DMS53 (cell line): ENCODE data around the gene KCTD17.
"Not testable (repeated sequence)": the region's sequence is repeated elsewhere in the genome, so short reads cannot be mapped to it uniquely, and the experiment has no call there.

Source experiments
- DNase-seq: peaks from one replicate; lab custom pipeline; 2025; lab: John Stamatoyannopoulos, UW

KCTD17 gene

DNA sequence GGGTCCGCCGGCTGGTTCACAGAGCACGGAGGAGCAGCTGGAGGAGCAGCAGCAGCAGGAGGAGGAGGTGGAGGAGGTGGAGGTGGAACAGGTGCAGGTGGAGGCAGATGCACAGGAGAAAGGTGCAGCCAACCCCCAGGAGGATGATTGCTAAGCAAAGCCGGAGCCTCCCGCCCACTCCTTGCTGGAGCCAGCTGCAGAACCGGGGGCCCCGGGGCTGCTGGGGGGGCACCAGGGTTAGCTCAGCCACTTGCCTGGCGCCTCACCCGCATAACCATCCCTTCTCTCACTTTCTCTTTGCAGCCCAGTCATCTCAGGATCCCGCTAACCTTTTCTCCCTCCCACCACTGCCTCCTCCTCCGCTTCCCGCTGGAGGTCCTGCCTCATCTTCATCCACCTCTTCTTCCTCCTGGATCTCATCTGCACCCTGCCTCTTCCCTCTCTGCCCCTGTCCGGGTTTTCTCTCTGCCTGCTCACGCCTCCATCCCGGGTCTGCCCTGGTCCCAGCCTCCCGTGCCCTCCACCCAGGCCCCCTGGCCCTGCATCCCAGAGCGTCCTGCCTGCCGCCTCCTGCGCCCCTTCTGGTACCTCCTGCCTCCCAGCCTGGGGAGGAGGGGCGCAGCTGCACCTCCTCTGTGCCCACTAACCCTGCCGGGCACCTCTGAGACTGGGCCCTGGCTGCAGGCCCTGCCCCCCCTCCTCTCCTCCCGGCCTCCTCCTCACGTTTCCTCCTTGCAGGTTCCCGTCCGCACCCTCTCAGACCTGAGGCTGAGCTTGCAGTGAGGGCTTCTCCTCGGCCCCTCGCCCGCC, 9.5 kb downstream of the KCTD17 start:
- peak; percentile 4 for DNase-seq

DNA sequence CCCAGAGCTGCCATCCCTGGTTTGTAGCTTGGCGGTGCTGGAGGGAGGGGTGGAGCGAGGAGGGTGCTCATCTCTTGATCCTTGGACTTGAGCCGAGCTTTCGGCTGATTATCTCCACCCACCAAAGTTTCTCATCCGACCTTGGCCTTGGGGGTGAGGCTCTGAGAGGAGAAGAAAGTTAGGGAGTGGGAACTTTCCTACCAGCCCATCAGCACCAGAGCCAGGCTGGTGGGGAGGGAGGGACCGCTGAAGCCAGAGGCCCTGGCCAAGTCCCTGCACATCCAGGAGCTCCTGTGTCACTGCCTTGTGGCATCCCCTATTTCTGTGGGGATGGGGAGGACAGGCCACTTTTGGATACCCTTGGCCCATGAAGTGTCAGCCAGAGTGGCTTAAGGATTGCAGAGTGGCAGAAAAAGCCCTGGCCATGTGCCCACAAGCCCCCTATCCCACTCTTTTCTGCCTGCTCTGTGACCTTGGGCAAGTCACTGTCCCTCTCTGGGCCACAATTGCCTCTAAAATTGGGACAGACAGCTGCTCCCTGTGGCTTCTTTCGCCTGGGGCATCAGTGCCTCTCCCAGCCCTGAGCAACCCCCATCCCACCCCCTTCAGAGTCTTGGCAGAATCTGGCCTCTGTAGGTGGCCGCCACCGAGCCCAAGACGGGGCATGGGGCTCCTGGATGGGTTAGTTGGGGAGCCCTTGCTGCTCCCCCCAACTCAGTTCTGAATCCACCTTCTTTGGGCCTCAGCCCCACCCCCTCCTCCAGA, 10.3 kb downstream of the KCTD17 start:
- no peak for DNase-seq

DNA sequence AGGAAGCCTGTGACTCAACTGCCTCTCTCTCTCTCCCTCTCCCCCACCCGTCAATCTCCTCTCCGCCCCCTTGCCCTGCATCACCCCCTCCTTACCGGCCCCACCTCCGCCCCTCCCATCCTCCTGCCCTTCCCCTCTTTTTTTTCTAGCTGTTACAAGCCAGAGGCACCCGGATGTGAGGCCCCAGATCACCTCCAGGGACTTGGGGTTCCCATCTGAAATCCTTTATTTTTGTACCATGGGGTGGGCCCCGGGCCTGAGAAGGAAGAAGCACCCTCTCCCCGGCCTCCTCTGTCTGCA, 10.8 kb downstream of the KCTD17 start:
- no peak for DNase-seq

DNA sequence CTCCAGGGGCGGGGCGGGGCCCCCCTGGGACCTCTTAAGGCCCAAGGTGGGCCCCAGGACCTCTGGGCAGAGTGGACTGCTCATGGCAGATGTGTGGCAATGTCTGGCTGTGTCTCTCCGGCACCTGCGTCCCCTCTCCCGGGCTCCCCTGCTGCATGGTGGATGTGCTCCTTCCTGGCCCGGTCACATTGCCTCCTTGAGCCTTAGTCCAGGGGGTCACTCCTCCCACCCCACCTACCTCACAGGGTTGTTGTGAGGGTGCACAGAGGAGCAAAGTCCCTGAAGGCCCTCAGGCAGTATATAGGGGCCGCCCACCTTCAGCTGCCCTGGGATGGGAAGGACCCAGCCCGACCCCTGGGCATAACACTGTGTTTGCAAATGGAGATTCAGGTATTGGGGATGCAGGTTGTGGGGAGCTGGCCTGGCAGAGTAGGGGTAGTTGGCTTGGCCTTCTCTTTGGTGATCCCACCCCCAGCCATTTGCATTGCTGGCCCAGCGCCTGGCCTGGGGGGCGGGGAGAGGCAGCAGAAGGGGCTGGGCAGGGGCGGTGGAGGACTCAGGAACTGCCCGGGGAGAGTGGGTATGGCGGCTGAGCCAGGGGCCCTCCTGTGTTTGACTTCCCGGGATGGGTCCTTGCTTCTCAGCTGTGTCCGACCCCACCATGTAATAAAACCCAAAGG, 11.3 kb downstream of the KCTD17 start:
- no peak for DNase-seq

DNA sequence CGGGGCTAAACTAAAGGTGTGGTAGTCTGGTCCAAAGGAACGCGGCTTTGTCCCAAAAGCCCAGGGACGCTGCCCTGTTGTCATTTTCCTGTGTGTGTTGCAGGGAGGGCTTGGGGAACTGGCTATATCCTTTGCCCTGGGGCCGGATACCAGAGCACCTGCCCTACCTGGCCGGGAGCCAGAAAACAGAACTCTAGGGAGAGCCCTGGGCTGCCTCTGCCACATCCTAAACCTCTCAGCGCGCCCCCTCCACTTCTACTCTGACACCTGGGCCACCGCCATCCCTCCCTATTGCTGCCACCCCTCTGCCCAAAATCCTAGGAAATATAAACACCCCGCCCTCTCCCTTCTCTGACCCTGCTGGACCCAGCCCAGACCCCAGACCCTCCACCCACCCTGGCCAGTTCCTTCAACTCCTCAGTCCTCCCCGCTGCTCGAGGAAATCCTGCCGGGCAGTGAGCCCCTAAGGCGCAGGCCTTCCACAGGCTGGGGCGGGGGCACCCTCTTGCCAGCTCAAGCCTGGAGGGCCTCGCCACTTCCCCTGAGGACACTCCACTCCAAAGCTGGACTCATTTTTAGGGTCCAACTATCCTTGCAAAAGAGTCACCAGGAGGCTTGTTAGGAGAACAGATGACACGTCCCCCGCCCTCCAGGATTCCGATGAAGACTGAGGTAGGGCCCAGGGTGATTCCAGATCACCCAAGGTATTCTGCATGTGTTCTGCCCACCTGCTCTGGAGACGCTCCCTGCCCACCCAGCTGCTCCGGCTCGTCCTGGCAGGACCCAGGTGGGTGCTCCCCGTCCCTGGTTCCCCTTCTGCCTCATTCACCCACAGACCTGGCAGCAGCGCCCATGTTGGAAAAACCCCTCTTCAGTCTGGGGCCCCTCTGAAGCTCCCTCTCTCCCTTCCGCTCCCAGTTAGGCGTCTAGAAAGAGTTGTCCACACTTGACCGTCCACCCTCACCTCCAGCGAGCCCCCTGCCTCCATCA, 12.2 kb downstream of the KCTD17 start:
- peak; percentile 66 for DNase-seq

DNA sequence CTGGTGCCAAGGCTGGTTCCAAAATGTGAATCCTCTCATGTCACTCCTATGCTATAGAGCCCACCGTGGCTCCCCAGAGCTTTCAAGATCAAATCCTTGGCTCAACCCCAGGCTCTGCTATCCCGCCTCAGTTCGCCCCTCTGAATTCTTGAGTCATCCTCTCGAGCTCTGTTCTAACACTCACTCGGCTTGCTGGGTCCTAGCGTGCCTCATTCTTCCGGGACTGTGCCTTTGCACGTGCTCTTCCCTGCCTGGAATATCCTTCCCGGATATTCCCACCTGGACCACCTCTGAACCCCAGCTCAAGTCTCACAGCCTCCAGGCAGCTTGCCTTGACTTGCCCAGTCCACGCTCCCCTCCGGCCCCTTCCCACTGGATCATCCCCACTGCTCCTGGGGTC, 13.0 kb downstream of the KCTD17 start:
- no peak for DNase-seq

DNA sequence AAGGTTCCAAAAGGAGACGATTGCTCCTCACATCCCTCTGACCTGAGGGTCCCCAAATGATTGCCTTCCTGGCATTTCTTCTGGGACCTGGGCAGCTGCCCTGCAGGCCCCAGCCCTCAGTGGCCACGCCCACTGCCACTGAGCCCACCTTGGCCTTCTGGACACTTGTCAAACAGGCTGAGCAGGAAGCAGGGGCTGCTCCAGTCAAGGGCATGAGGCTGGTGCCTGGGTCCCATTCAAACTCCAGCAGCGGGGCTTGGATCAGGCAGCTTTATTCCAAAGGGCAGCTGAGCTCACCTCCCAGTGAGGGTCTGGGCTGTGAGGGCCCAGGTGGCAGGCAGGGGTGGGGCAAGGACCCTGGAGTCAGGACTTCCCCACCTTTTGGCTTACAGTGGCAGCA, 13.6 kb downstream of the KCTD17 start:
- peak; percentile 2 for DNase-seq

DNA sequence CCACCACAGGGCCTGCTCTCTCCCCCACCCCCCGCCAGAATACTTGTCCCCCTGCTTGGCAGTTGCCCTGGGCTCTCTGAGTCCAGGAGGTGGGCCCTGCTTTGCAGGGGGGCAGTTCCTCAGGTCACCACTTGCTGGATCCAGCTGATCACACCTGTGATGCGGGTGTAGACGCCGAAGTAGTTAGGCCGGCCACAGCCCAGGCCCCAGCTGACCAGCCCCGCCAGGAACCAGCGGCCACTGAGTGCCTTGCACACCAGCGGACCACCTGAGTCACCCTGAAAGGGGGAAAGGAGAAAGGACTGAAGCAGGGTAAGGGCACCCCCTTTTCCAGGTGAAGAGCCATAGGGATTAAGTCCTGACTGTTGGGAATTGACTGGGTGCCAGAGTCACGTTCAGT, 14.4 kb downstream of the KCTD17 start:
- no peak for DNase-seq

DNA sequence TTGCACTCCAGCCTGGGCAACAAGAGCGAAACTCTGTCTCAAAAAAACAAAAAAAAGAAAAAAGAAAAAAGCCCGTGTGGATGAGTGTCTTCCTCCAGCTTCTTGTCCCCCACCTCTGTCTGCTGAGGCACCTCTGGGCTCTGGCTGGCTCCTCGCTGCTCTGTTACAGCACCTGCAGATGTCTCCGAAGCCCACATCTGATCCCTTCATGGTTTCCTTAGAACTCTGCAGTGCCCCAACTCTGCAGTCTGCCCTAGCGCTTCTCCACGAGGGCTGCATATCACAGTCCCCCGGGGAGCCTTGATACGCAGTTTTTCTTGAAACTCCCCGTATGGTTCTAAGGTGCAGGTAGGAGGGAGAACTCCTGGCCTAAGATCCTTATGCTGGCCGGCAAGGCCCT, 15.9 kb downstream of the KCTD17 start:
- no peak for DNase-seq

DNA sequence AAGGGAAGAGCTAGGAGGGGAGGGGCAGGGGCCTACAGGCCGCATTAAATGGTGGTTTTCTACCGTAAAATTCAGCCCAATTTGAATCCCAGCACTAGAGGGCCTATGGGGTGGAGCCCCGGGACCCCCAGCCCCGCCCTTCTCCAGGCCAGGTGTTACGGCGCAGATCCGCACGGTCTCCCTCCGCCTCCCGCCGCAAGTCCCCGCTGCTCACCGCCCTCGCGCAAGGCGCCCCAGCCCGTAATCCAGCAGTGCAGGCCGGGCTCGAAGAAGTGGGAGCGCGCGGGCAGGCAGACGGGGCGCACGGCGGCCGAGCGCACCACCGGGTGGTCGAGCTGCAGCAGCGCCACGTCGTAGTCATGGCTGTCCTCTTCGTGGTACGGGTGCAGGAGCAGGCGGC, 17.3 kb downstream of the KCTD17 start:
- DNase-seq, result no peak

DNA sequence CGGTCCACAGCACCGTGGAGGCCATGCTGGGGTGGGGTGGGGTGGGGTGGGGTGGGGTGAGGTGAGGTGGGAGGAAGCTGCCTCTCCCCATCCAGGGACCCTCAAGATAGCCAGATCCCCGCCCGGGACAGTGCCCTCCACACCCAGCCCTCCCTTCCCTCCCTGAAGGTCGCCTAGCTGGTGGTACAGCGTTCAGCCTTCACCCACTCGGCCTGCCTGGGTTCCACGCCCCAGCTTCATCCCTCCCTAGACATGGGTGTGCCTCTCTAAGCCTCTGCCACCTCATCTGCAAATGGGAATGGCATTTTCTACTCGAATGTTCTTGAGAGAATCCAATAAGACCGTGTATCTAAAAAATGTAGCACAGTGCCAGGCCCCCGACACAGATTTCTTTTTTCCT, 17.8 kb downstream of the KCTD17 start:
- DNase-seq, result no peak

DNA sequence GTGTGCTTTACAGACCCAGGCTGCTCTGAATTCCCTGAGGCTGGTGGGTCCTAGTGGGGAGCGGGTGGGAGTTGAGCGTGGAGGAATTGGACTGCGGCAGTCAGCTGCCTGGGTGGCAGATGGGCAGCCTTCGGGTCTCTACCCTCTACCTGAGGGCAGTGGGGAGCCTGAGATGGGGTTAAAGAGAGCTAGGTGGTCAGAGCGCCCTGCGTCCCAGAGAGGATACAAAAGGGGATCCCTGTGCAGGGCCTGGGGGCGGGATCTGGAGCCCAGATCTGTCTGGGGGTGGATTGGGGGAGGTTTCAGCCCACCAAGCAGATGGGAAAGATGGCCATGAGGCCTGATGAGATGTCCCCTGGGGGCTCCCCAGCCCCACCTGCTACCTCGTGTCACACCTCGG, 18.2 kb downstream of the KCTD17 start:
- DNase-seq, result no peak

DNA sequence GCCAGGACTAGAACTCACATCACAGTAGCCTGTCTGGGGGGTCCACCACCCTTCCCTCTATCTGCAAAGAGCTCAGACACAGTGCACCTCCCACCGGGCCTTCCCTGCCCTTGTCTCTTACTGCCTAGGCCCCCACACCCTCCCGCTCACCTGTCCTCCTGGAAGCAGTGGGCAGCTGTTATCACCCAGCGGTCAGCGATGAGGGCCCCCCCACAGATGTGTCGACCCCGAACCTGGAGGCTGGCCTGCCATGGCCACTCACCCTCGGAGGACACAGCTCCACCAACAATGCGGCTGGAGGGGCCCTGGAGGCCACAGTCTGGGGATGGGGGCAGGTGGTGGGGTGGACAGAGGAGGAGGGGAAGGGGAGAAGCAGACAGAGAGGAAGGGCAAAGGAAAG, 18.8 kb downstream of the KCTD17 start:
- DNase-seq, result no peak

DNA sequence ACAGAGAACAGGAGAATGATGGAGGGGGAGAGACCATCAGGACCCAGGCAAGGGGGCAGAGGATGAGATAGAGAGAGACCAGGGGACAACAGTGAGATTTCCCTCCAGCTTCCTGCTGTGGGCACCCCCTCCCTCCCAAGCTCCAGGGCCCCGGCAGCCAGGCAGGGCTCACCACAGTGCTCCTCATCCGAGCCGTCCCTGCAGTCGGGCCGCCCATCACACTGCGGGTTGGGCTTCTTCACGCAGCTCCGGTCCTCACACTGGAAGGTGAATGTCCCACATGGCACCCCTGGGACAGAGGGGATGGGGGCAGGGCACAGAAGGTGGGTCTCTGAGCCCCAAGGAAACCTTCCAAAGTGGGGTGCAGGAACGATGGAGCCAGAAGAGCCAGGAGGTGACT, 19.2 kb downstream of the KCTD17 start:
- DNase-seq, result no peak

DNA sequence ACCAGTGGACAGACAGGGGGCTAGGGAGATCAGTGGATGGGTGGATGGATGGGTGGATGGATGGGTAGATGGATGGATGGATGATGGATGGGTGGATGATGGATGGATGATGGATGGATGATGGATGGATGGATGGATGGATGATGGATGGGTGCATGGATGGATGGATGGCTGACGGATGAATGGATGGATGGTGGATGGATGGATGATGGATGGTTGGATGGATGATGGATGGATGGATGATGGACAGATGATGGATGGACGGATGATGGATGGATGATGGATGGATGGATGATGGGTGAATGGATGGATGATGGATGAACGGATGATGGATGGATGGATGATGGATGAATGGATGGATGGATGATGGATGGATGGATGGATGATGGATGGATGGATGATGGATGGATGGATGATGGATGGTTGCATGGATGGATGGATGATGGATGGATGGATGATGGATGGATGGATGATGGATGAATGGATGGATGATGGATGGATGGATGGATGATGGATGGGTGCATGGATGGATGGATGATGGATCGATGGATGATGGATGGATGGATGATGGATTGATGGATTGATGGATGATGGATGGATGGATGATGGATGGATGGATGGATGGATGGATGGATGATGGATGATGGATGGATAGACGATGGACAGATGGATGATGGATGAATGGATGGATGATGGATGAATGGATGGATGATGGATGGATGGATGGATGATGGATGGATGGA, 20.5 kb downstream of the KCTD17 start:
- DNase-seq, result not testable (repeated sequence)

DNA sequence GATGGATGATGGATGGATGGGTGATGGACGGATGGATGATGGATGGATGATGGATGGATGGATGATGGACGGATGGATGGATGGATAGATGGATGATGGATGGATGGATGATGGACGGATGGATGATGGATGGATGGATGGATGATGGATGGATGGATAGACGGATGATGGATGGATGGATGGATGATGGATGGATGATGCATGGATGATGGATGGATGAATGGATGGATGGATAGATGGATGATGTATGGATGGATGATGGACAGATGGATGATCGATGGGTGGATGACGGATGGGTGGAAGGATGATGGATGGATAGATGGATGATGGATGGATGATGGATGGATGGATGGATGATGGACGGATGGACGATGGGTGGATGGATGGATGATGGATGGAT, 21.1 kb downstream of the KCTD17 start:
- DNase-seq, result no peak

DNA sequence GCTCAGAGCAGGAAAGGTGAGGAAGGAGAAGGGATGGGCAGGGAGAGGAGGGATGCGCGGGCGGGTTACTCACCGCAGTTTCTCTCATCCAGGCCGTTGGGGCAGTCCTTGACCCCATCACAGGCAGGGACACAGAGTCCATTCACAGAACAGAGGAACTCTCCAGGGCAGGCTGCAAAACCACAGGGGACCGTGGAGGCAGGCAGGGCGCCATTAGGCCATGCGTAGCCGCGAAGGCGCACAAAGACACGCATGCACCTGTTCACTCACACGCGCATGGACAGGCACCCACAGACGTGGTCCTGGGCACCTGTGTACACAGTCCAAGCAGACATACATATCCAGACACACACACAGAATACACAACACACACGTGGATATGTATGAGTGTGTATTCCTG, 23.0 kb downstream of the KCTD17 start:
- no peak for DNase-seq

DNA sequence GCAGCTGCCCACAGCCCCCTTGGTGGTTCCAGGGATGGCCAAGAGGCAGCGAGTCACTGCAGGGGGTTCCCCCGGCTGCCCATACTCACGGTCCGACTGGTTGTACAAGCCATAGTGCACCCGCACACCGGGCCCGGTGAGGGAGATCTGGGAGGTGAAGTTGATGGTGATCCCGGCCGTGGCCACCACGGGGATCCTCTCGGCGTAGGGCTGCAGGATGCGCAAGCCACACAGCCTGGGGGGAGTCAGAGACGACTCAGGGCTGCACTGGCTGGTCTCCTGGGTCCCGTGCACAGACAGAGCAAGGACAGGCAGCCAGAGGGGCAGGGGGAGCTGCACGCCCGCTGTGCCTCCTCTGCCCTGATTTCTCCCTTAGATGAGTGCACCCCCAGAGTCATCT, 23.5 kb downstream of the KCTD17 start:
- DNase-seq, result no peak

DNA sequence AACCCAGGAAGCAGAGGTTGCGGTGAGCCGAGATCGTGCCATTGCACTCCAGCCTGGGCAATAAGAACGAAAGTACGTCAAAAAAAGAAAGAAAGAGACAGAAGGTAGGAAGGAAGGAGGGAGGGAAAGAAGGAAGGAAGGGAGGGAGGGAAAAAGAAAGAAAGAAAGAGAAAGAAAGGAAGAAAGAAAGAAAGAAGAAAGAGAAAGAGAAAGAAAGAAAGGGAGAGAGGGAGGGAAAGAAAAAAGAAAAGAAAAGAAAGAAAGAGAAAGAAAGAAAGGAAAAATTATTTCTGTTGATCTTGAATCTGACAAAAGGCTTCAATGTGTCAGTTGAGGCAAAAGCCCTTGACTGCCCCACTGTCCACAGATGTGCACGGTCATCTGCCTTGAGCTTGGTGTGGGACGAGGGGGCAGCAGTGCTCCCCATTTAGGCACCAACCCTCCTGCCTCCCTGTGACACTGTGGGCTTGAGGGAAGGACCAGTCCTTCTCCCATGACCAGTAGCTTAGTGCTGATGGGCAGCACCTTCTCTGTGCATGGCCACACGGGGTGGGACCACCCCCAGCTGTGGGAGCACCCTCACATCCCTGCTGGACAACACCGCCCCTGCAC, 24.4 kb downstream of the KCTD17 start:
- no peak for DNase-seq

DNA sequence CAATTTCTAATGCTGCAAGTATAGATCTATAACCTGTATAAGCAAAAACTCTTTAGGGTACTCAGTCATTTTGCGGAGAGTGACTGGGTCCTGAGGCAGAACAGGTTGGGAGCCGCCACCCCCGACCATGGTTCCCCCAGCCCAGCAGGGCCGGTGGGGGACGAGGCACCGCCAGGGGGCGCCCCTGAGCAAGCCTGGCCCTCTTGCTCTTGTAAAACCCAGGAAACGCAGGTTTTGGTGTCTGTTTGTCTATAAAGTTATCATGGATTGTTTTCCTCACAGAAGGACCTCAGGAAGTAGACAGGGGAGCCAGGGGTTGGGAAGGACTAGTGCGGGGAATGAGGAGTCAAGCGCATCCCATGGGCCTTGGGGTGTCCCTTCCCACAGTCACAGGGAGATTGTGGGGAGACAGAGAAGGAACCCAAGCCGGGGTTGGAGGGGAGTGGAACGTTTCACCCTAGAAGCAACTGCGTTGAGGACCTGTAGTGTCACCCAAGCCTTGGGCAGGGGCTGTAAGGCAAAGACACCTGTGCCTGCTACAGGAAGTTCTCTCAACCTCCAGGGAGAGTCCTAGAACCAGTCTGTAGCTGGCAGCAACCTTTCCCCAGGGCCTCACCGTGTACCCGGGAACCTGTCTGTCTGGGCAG, 26.4 kb downstream of the KCTD17 start:
- peak; percentile 27 for DNase-seq
